Skeletal muscle tissue (tissue), 4 donors: ENCODE results near the gene HMGN1. TPM values are rescaled to one million over a fixed set of nuclear protein-coding genes. Genes with fewer than 3 reads are reported as not detected.
A peak's percentile ranks its signal among the peaks of the same experiment; 100 is the strongest.

Source experiments
- H3K27ac ChIP-seq: one replicate; pipeline ENCODE4 v1.7.0; 2013; ENCODE audit warnings: mild to moderate bottlenecking, low read depth, low read length, inconsistent platforms
- H3K27me3 ChIP-seq, 3 donors: one replicate each; pipeline ENCODE4 v1.7.0; 2013; ENCODE audit warnings: low read length in 3 of 3; ENCODE audit not compliant: control insufficient read depth in 3 of 3, insufficient read depth in 3 of 3
- H3K36me3 ChIP-seq, 3 donors: one replicate each; pipeline ENCODE4 v1.7.0; 2013; ENCODE audit warnings: low read length in 3 of 3; ENCODE audit not compliant: control insufficient read depth in 3 of 3, insufficient read depth in 3 of 3
- H3K4me1 ChIP-seq, 3 donors: one replicate each; pipeline ENCODE4 v1.7.0; 2013; ENCODE audit warnings: low read length in 3 of 3, mild to moderate bottlenecking in 3 of 3; ENCODE audit not compliant: control insufficient read depth in 3 of 3, insufficient read depth in 3 of 3
- H3K4me3 ChIP-seq, 3 donors: one replicate each; pipeline ENCODE4 v1.7.0; 2013; ENCODE audit warnings: low read length in 3 of 3
- H3K9ac ChIP-seq, 3 donors: one replicate each; pipeline ENCODE4 v1.7.0; 2013; ENCODE audit warnings: low read length in 3 of 3, mild to moderate bottlenecking in 3 of 3, moderate library complexity in 2 of 3, low read depth in 1 of 3
- H3K9me3 ChIP-seq, 3 donors: one replicate each; pipeline ENCODE4 v1.7.0; 2013; ENCODE audit warnings: low read length in 3 of 3; ENCODE audit not compliant: control insufficient read depth in 3 of 3
- total RNA-seq: library from RNA; depleted of rRNA; stranded (reverse); fragments of >200 nt; gene quantifications from one replicate; pipeline ENCODE4 v1.2.3, GENCODE V29; 2014
- donor health status: Osteomylitis.

The HMGN1 gene, protein sequence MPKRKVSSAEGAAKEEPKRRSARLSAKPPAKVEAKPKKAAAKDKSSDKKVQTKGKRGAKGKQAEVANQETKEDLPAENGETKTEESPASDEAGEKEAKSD
- 87.7 TPM for total RNA-seq

DNA sequence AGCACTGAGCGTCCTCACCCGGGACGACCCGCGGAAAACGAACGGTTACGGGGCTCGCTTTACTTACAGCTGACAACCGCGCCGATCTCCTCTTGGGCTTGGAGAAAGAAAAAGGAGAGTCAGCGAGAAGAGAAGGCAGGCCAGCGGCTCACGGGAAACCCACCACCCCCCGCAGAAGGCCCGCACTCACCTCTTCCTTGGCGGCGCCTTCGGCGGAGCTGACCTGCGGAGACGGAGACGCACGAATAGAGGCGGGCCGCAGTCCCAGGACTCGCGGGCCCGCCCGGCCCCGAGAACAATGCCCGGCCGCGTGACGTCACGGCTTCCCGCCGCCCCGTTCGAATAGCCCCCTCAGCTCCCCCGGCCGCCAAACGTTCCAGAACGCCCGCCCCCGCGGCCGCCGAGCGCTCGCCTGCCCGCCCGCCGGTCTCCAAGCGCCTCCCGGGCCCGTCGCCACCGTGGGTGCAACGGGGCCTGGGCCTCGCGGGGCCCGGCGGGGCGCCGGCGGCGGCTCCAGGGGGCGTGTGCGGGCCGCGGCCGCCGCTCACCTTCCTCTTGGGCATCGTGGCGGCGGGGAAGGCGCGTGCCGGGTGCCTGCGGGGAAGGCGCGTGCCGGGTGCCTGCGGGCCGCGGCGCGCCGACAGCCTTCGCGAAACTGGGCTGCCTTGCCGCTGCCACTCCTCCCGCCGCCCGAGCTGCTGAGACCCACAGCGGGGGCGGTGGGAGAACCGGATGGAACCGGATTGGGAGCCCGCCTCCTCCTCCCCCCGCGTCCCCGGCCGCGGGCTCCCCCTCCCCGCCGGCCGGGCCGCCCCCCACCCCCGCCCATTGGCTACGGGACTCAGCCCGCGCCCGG, at the start of gene HMGN1:
Gene HMGN1 (minus strand): TSS at position 734 of the 856 bp plus-strand sequence. CDS start 171 bp downstream, at position 563.
- H3K36me3 ChIP-seq = peaks cover 3 to 15% (median 9%) of the 10 kb centered on the region in 3 donors
- H3K9me3 ChIP-seq = no peaks in the 10 kb centered on the region
- peak within 1 kb of the TSS; percentile 78 for H3K27ac ChIP-seq
- peak within 1 kb of the TSS; percentile 87 to 90 (median 87) for H3K9ac ChIP-seq
- H3K27me3 ChIP-seq = no peaks in the 10 kb centered on the region
- peak within 1 kb of the TSS; percentile 86 to 90 (median 88) for H3K4me3 ChIP-seq
- H3K4me1 ChIP-seq = peaks cover 11 to 16% (median 11%) of the 10 kb centered on the region in 3 donors

DNA sequence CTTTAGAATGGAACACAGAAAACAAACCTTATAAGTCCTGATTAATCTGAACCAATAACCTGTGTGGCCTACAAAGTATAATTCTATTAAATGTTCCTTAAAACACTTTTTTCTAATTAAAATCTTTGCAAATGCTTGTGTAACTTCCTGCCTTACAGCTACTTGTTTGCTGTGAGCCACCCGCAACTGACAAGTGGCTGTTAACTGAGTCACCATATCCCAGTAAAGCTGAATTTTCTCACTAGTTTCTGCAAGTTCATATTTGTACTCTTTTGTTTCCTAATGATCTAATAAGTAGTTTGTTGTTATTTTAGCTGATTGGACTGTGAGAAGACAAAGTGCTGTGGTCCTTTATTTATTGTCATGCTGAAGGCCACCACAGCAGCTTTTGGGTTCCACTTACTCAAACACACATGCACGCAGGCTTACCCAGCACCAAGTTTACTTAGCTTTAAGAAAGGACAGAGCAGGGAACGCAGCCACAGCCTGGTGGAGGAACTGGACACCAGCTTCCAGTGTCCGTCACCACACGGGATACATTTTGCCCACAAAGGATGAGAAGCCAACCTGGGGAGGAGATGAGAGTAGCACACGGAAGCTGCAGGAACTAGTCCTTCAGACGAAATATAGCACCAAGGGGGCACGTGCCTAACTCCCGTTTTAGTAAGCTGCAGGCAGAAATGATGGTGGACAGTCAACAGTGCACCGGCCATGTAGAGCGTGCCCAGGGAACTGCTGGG, 48.9 kb upstream of the HMGN1 start:
- Histone ChIP-seq H3K27me3 (no peaks in the 10 kb centered on the region), H3K27ac (no peak overlapping the region), H3K4me1 (no peaks in the 10 kb centered on the region), H3K36me3 (peaks cover 23 to 35% (median 26%) of the 10 kb centered on the region in 3 donors), H3K4me3 (no peak overlapping the region), H3K9me3 (no peaks in the 10 kb centered on the region), H3K9ac (no peak overlapping the region)

- Histone ChIP-seq H3K27me3 (no peaks in the 10 kb centered on the region), H3K9me3 (no peaks in the 10 kb centered on the region), H3K4me3 (no peak overlapping the region), H3K36me3 (peaks cover 37 to 45% (median 41%) of the 10 kb centered on the region in 3 donors), H3K4me1 (peaks cover 7 to 12% (median 8%) of the 10 kb centered on the region in 3 donors), H3K27ac (no peak overlapping the region), H3K9ac (no peak overlapping the region)
Observed at GRCh38 chr21:39392981-39393380, 44.1 kb upstream of the HMGN1 start.

DNA sequence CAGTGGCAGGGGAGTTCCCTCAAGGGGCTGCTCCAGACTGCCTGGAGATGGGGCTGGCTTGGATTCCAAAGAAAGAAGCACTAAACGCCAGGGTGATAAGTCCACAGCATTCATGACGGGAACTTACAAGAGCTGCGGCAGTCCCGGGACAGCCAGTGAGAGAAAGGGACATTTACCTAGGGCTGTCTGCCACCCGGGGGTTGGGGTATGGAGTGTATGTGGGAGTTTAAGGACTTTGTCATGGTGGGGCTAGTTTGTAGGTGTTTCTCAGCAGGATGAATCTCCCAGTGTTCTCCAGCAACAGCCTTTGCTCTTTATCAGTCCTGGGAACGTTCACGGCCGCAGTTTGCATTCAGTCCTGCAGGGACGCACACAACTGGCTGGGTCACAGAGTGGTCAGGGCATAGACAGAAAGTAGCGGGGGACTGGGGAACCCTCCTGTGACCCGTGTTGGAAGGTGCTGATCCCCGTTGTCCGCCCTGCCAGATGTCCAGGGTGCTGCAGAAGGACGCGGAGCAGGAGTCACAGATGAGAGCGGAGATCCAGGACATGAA, 41.4 kb upstream of the HMGN1 start:
- H3K9me3 ChIP-seq = no peaks in the 10 kb centered on the region
- no peak overlapping the region for H3K4me3 ChIP-seq
- H3K4me1 ChIP-seq = peaks cover 14 to 21% (median 17%) of the 10 kb centered on the region in 3 donors
- no peak overlapping the region for H3K27ac ChIP-seq
- H3K27me3 ChIP-seq = no peaks in the 10 kb centered on the region
- no peak overlapping the region for H3K9ac ChIP-seq
- H3K36me3 ChIP-seq = peaks cover 29 to 30% (median 30%) of the 10 kb centered on the region in 3 donors

DNA sequence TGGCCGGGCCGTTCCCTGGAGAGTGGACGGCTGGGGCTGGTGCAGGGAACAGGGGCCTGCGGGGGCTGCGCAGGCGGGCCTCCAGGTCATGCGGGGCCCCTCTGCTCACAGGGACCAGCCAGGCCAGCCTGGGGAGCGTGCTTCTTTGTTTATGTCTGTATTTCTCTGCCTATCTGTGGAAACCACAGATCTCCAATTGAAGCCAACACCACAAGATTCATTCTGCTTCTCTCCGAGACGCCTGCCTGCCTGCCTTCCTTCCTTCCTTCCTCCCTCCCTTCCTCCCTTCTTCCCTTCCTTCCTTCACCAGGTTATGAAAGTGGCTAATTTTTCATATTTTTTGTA, 39.9 kb upstream of the HMGN1 start:
- Histone ChIP-seq H3K27me3 (no peaks in the 10 kb centered on the region), H3K4me3 (peak overlapping the region; percentile 70 to 81 (median 76)), H3K36me3 (peaks cover 22 to 27% (median 26%) of the 10 kb centered on the region in 3 donors), H3K4me1 (peaks cover 17 to 27% (median 17%) of the 10 kb centered on the region in 3 donors), H3K27ac (peak overlapping the region; percentile 23), H3K9ac (peak overlapping the region; percentile 14 to 79 (median 20)), H3K9me3 (no peaks in the 10 kb centered on the region)

DNA sequence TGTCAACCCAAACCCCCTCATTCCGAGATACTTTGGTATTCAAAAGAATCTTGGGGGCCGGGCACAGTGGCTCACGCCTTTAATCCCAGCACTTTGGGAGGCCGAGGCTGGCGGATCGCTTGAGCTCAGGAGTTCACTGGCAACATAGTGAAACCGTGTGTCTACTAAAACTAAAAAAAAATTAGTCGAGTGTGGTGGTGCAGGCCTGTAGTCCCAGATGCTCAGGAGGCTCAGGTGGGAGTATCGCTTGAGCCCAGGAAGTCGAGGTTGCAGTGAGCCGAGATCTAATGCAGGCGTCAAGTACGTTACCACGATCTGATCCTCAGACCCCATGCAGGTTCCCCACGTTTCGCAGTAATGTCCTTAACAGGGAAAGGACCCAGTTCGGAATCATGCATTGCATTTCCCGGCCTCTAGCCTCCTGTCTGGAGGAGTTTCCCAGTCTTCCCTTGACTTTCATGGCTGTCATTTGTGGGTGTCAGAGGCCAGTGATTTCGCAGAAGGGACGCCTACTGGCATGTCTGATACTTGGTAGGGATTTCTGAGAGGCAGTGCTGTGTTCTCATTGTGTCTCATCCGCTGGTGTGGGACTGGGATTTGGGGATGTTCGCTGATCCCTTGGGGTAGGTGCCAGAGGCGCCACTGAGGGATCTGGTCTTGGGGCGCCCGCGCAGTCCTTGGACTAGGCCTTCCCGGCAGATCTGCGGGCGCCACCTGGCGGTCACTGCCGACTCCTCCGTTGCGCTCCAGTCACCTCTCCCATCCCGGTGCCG, 39.3 kb upstream of the HMGN1 start:
- Histone ChIP-seq H3K4me3 (peak overlapping the region; percentile 70 to 81 (median 76)), H3K9ac (peak overlapping the region; percentile 60 to 79 (median 71)), H3K27ac (peak overlapping the region; percentile 23)

GRCh38 chr21:39387461-39388037, 38.7 kb upstream of the HMGN1 start:
- peak overlapping the region; percentile 70 to 81 (median 76) for H3K4me3 ChIP-seq
- no peaks in the 10 kb centered on the region for H3K27me3 ChIP-seq
- peak overlapping the region; percentile 43 for H3K27ac ChIP-seq
- H3K9me3 ChIP-seq = no peaks in the 10 kb centered on the region
- H3K9ac ChIP-seq = peak overlapping the region; percentile 60 to 79 (median 71)
- H3K36me3 ChIP-seq = peaks cover 10 to 21% (median 17%) of the 10 kb centered on the region in 3 donors
- peaks cover 17 to 27% (median 17%) of the 10 kb centered on the region in 3 donors for H3K4me1 ChIP-seq

More for the DNA sequence above, 39.3 kb upstream of the HMGN1 start:
- peaks cover 17 to 27% (median 24%) of the 10 kb centered on the region in 3 donors for H3K36me3 ChIP-seq
- no peaks in the 10 kb centered on the region for H3K27me3 ChIP-seq
- peaks cover 17 to 27% (median 17%) of the 10 kb centered on the region in 3 donors for H3K4me1 ChIP-seq
- no peaks in the 10 kb centered on the region for H3K9me3 ChIP-seq

GRCh38 chr21:39386899-39387298, 38.0 kb upstream of the HMGN1 start:
- H3K4me1 ChIP-seq = peaks cover 17 to 27% (median 17%) of the 10 kb centered on the region in 3 donors
- H3K27ac ChIP-seq = peak overlapping the region; percentile 43
- no peaks in the 10 kb centered on the region for H3K27me3 ChIP-seq
- no peaks in the 10 kb centered on the region for H3K9me3 ChIP-seq
- H3K9ac ChIP-seq = peak overlapping the region in 2 of 3 donors; percentile 6 to 79
- H3K36me3 ChIP-seq = peaks cover 3 to 14% (median 10%) of the 10 kb centered on the region in 3 donors
- H3K4me3 ChIP-seq = peak overlapping the region in 1 of 3 donors; percentile 71

GRCh38 chr21:39386194-39386593, 37.3 kb upstream of the HMGN1 start:
- peak overlapping the region; percentile 61 to 89 (median 65) for H3K9ac ChIP-seq
- H3K27me3 ChIP-seq = no peaks in the 10 kb centered on the region
- no peaks in the 10 kb centered on the region for H3K9me3 ChIP-seq
- H3K4me1 ChIP-seq = peaks cover 19 to 31% (median 20%) of the 10 kb centered on the region in 3 donors
- H3K27ac ChIP-seq = peak overlapping the region; percentile 75
- H3K4me3 ChIP-seq = peak overlapping the region; percentile 62 to 73 (median 73)
- peaks cover 0 to 11% (median 6%) of the 10 kb centered on the region in 3 donors for H3K36me3 ChIP-seq
